Stimulated activated CD8-positive, alpha-beta memory T cell treated with anti-CD3 and anti-CD28 coated beads, Interleukin-4, amount 100 ng/mL, for 1 hour (primary cell): ENCODE results near the gene GPRIN2.

Experiments
- DNase-seq, 2 donors: peaks; one replicate each; pipeline ENCODE4 v3.0.0-alpha.2; 2020; ENCODE audit warnings: low read depth in 2 of 2, low spot score in 1 of 2

Gene GPRIN2

GRCh38 chr10:46549171-46550075, 7.0 kb downstream of the GPRIN2 start:
- no peak for DNase-seq

- no peak for DNase-seq
Observed at GRCh38 chr10:46548498-46549090, 7.9 kb downstream of the GPRIN2 start.

- DNase-seq = no peak
Observed at GRCh38 chr10:46547541-46548497, 8.6 kb downstream of the GPRIN2 start.

- DNase-seq = no peak
Observed at GRCh38 chr10:46546591-46547540, 9.6 kb downstream of the GPRIN2 start.

GRCh38 chr10:46545861-46546590, 10.4 kb downstream of the GPRIN2 start:
- no peak for DNase-seq

- DNase-seq = no peak
Observed at GRCh38 chr10:46544989-46545791, 11.3 kb downstream of the GPRIN2 start.

GRCh38 chr10:46543466-46544377, 12.7 kb downstream of the GPRIN2 start:
- DNase-seq = no peak

GRCh38 chr10:46542567-46543465, 13.6 kb downstream of the GPRIN2 start:
- no peak for DNase-seq

- no peak for DNase-seq
Observed at GRCh38 chr10:46541735-46542566, 14.5 kb downstream of the GPRIN2 start.

- no peak for DNase-seq
Observed at GRCh38 chr10:46541017-46541661, 15.3 kb downstream of the GPRIN2 start.

GRCh38 chr10:46540412-46541016, 15.9 kb downstream of the GPRIN2 start:
- no peak for DNase-seq

GRCh38 chr10:46539596-46540411, 16.7 kb downstream of the GPRIN2 start:
- no peak for DNase-seq

- DNase-seq = no peak
Observed at GRCh38 chr10:46538717-46539426, 17.6 kb downstream of the GPRIN2 start.
